Natural killer cell (primary cell): ENCODE data around the gene AKR7A2. TPM values are rescaled to one million over a fixed set of nuclear protein-coding genes. Genes with fewer than 3 reads are reported as not detected.

Source experiments
- ATAC-seq, 3 donors: fragments of 150-1000 bp in 2 of 3; fragments of 200-7000 bp in 1 of 3; cut with Tn5 transposase; 1 replicate in 1 of 3; 2 replicates in 2 of 3; pipeline ENCODE4 v1.10.0; 2021; ENCODE audit warnings: mild to moderate bottlenecking in 2 of 3, moderate library complexity in 2 of 3
- DNase-seq, 2 donors: peaks; one replicate each; pipeline versions ENCODE4 v3.0.0 to v3.0.0-alpha.2; 2013 to 2021; ENCODE audit warnings: mixed read lengths in 1 of 2
- H3K27ac ChIP-seq: one replicate; pipeline ENCODE4 v1.5.1; 2013; ENCODE audit warnings: mild to moderate bottlenecking, low read length
- H3K27me3 ChIP-seq: one replicate; pipeline ENCODE4 v1.6.1; 2013; ENCODE audit warnings: low read length; ENCODE audit not compliant: control insufficient read depth, insufficient read depth
- H3K36me3 ChIP-seq: one replicate; pipeline ENCODE4 v1.6.1; 2013; ENCODE audit warnings: low read length; ENCODE audit not compliant: control insufficient read depth, insufficient read depth
- H3K4me1 ChIP-seq: one replicate; pipeline ENCODE4 v1.6.1; 2013; ENCODE audit warnings: low read length; ENCODE audit not compliant: control insufficient read depth, insufficient read depth
- H3K4me3 ChIP-seq: one replicate; pipeline ENCODE4 v1.5.1; 2013; ENCODE audit warnings: low read length
- H3K9me3 ChIP-seq: one replicate; pipeline ENCODE4 v1.6.1; 2013; ENCODE audit warnings: low read length; ENCODE audit not compliant: control insufficient read depth, insufficient read depth
- H3K27ac Mint-ChIP-seq, 2 donors: one replicate each; pipeline ENCODE4 v1.8.0; 2022; ENCODE audit warnings: mild to moderate bottlenecking in 2 of 2, mixed read lengths in 2 of 2, moderate library complexity in 1 of 2
- H3K27me3 Mint-ChIP-seq, 2 donors: one replicate each; pipeline ENCODE4 v1.8.0; 2022; ENCODE audit warnings: low read depth in 2 of 2, mixed read lengths in 2 of 2
- H3K36me3 Mint-ChIP-seq: one replicate; pipeline ENCODE4 v1.8.0; 2022; ENCODE audit warnings: mixed read lengths
- H3K4me1 Mint-ChIP-seq, 2 donors: one replicate each; pipeline ENCODE4 v1.8.0; 2022; ENCODE audit warnings: mixed read lengths in 2 of 2
- H3K4me3 Mint-ChIP-seq: one replicate; pipeline ENCODE4 v1.8.0; 2022; ENCODE audit warnings: mild to moderate bottlenecking, moderate library complexity, mixed read lengths
- H3K9me3 Mint-ChIP-seq, 2 donors: one replicate each; pipeline ENCODE4 v1.8.0; 2022; ENCODE audit warnings: mixed read lengths in 2 of 2
- CTCF ChIP-seq: fragments of 200-600 bp; IDR thresholded peaks from one replicate; pipeline ENCODE4 v1.8.0; 2022; ENCODE audit warnings: antibody characterized with exemption
- intact Hi-C: fragments of 100-400 bp; cut with micrococcal nuclease; formaldehyde crosslinking; loops from one replicate; pipeline ENCODE4 v1.14.2; 2022
- total RNA-seq, 4 donors: library from RNA; stranded (reverse); fragments of 120-200 nt in 1 of 4; gene quantifications; one replicate each; pipeline versions ENCODE4 v1.2.3 to v1.2.4, GENCODE V29; 2013 to 2022

Gene AKR7A2
- total RNA-seq, 3 donors from 2014 or later (not counting 1 experiment from before 2014, with no cell fraction given): 25.5 to 31.9 (median 28.9) TPM

- intact Hi-C loops: no loop called here
- Histone ChIP-seq H3K4me1 (peaks cover 26% of the 10 kb centered on the region), H3K27me3 (no peaks in the 10 kb centered on the region), H3K36me3 (peaks cover 31% of the 10 kb centered on the region), H3K4me3 (no peak overlapping the region), H3K9me3 (no peaks in the 10 kb centered on the region), H3K27ac (no peak overlapping the region)
- Mint-ChIP-seq H3K4me3 (no peak overlapping the region), H3K9me3 (no peaks in the 10 kb centered on the region), H3K27ac (no peak overlapping the region), H3K27me3 (no peaks in the 10 kb centered on the region), H3K36me3 (no peaks in the 10 kb centered on the region), H3K4me1 (peaks cover 25 to 32% of the 10 kb centered on the region in 2 donors)
- ATAC-seq (no peak), DNase-seq (no peak)
- no peak for TF ChIP-seq CTCF
These were observed 57.5 kb downstream of the AKR7A2 start for GRCh38 chr1:19254416-19254815.

Other genes with a start within 250 kb of the AKR7A2 start
- 100 to 1,000 TPM; 139 to 178 (median 158) TPM for gene UBR4, start 101.9 kb downstream of the AKR7A2 start, total RNA-seq
- 10 to 100 TPM; 30.7 to 36.0 (median 33.5) TPM for gene EMC1, start 60.6 kb downstream of the AKR7A2 start, total RNA-seq
- gene MRTO4, start 60.3 kb downstream of the AKR7A2 start, total RNA-seq: 10 to 100 TPM in 2 of 3 donors, 1 to 10 TPM in 1; 9.7 to 15.8 (median 13.5) TPM
- 1 to 10 TPM; 1.1 to 2.0 (median 1.5) TPM for gene AKR7A3, start 23.4 kb downstream of the AKR7A2 start, total RNA-seq
- gene SLC66A1, start 182 bp upstream of the AKR7A2 start, total RNA-seq: 1 to 10 TPM; 5.8 to 8.5 (median 7.6) TPM
- gene CAPZB, start 173.4 kb upstream of the AKR7A2 start, total RNA-seq: 100 to 1,000 TPM; 369 to 393 (median 375) TPM